GM12865 (cell line): ENCODE measurements around the gene VWA3B.

Experiments used
- DNase-seq: peaks from one replicate; pipeline ENCODE4 v3.0.0; 2010; ENCODE audit warnings: low read depth
- H3K4me3 ChIP-seq: 2 replicates; pipeline ENCODE4 v1.5.1; 2011; ENCODE audit warnings: mild to moderate bottlenecking, low read depth, low read length, control low read depth
- CTCF ChIP-seq: IDR thresholded peaks from 2 replicates; pipeline ENCODE4 v1.5.1; 2011; ENCODE audit warnings: low read length, control low read depth, low read depth, inconsistent platforms; ENCODE audit not compliant: insufficient read depth; ENCODE audit errors: missing control alignments

Gene VWA3B

GRCh38 chr2:98070081-98070480 lies 16.9 kb upstream of the VWA3B start:
- DNase-seq: no peak
- TF ChIP-seq CTCF: no peak
- no peak overlapping the region for H3K4me3 ChIP-seq

GRCh38 chr2:98072442-98072841 lies 14.5 kb upstream of the VWA3B start:
- H3K4me3 ChIP-seq: no peak overlapping the region
- DNase-seq: no peak
- no peak for TF ChIP-seq CTCF

- no peak overlapping the region for H3K4me3 ChIP-seq
- TF ChIP-seq CTCF: no peak
- DNase-seq: no peak
Observed at GRCh38 chr2:98078701-98079100, 8.3 kb upstream of the VWA3B start.

GRCh38 chr2:98084151-98084868 lies 2.7 kb upstream of the VWA3B start:
- TF ChIP-seq CTCF: no peak
- no peak overlapping the region for H3K4me3 ChIP-seq
- no peak for DNase-seq

GRCh38 chr2:98084869-98085238 lies 2.1 kb upstream of the VWA3B start:
- H3K4me3 ChIP-seq: no peak overlapping the region
- DNase-seq: no peak
- no peak for TF ChIP-seq CTCF

- no peak for DNase-seq
- no peak for TF ChIP-seq CTCF
Observed at GRCh38 chr2:98085649-98086048, 1.3 kb upstream of the VWA3B start.

GRCh38 chr2:98087447-98088020 lies 567 bp downstream of the VWA3B start:
- no peak for TF ChIP-seq CTCF
- H3K4me3 ChIP-seq: peak overlapping the region; percentile 36

More at GRCh38 chr2:98085649-98086048, 1.3 kb upstream of the VWA3B start:
- no peak overlapping the region for H3K4me3 ChIP-seq

More at GRCh38 chr2:98087447-98088020, 567 bp downstream of the VWA3B start:
- DNase-seq: no peak
